Measurements from ENCODE around the gene TENM3.

- TF ChIP-seq, protein P1, sequence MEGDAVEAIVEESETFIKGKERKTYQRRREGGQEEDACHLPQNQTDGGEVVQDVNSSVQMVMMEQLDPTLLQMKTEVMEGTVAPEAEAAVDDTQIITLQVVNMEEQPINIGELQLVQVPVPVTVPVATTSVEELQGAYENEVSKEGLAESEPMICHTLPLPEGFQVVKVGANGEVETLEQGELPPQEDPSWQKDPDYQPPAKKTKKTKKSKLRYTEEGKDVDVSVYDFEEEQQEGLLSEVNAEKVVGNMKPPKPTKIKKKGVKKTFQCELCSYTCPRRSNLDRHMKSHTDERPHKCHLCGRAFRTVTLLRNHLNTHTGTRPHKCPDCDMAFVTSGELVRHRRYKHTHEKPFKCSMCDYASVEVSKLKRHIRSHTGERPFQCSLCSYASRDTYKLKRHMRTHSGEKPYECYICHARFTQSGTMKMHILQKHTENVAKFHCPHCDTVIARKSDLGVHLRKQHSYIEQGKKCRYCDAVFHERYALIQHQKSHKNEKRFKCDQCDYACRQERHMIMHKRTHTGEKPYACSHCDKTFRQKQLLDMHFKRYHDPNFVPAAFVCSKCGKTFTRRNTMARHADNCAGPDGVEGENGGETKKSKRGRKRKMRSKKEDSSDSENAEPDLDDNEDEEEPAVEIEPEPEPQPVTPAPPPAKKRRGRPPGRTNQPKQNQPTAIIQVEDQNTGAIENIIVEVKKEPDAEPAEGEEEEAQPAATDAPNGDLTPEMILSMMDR (IDR thresholded peaks at IDR 0.05): no peak
- TF ChIP-seq TP53 (CRISPR knock-in tag; IDR thresholded peaks at IDR 0.05) (no peak), FOXK1 (CRISPR knock-in tag; IDR thresholded peaks at IDR 0.05) (no peak), MAX (CRISPR knock-in tag; IDR thresholded peaks at IDR 0.05) (no peak)
- TF ChIP-seq, protein P2, sequence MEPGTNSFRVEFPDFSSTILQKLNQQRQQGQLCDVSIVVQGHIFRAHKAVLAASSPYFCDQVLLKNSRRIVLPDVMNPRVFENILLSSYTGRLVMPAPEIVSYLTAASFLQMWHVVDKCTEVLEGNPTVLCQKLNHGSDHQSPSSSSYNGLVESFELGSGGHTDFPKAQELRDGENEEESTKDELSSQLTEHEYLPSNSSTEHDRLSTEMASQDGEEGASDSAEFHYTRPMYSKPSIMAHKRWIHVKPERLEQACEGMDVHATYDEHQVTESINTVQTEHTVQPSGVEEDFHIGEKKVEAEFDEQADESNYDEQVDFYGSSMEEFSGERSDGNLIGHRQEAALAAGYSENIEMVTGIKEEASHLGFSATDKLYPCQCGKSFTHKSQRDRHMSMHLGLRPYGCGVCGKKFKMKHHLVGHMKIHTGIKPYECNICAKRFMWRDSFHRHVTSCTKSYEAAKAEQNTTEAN (CRISPR knock-in tag; IDR thresholded peaks at IDR 0.05): no peak
These were observed 294.8 kb downstream of the TENM3 start for GRCh38 chr4:182538031-182538430.
